Activated CD4-positive, alpha-beta T cell treated with anti-CD3 and anti-CD28 coated beads for 4 hours (primary cell): ENCODE measurements around the gene GRM1.

Experiments used
- DNase-seq, 2 donors: peaks; one replicate each; pipeline ENCODE4 v3.0.0-alpha.2; 2020

GRM1 gene

DNA sequence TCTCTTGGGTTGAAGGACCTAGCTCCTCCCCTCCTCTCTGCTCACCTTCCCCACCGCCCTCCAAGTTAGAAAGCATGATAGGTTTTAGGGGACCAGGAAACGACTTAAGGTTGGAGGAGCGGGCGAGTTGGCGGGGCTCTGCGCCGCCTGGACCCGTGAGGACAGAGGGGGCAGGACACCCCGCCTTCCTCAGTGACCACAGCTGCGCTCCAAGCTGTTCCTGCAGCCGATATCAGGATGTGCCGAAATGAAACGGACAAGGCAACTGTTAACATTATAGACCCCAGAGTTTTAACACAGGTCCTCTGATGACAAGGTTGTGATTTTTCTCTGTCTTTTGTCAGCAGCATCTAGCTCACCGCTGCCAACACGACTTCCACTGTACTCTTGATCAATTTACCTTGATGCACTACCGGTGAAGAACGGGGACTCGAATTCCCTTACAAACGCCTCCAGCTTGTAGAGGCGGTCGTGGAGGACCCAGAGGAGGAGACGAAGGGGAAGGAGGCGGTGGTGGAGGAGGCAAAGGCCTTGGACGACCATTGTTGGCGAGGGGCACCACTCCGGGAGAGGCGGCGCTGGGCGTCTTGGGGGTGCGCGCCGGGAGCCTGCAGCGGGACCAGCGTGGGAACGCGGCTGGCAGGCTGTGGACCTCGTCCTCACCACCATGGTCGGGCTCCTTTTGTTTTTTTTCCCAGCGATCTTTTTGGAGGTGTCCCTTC, at the start of gene GRM1:
GRM1 (plus strand) TSS at position 212 of the 722 bp plus-strand sequence; CDS start at position 668, 456 bp downstream.
- no peak for DNase-seq

DNA sequence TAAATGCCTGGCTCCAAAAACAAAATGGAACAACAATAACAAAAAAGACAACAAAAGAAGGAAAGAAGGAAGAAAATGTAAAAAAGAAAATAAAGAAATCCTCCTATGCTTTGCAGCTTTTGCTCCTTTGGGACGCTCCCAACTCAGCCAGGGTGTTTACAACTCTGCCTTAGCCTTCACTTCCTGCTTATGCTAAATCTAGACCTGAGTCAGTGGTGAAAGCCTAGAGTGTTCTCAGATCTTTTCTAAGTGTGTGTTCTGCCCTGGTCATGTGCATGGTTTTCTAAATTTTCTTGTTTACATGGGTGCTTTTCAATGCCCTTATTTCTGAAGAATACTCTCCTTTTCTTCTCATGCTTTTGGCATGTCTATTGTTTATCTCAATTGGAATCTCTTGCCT, 19.5 kb upstream of the GRM1 start:
- DNase-seq: no peak

- DNase-seq: no peak
Measured at GRCh38 chr6:146014233-146014632, 14.6 kb upstream of the GRM1 start.

- DNase-seq: no peak
Measured at GRCh38 chr6:146017672-146018071, 11.2 kb upstream of the GRM1 start.

DNA sequence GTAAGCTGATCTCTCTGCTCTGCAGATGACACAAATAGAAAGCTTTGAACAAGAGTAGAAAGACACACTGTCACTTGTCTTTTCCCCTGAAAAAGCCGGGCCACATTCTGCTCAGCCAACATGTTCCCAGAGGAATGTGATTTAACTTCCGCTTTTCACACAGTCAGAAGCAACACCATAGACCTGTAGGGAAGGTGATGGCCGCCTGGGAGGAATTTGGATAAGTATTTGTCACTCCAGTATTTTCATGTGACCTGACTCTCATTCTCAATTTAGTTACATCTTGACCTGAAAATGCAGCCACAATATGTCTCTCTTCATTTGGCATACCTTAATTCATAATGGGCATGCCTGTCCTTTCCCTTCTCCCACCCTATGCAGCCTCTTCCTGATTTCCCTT, 2.0 kb upstream of the GRM1 start:
- no peak for DNase-seq

DNA sequence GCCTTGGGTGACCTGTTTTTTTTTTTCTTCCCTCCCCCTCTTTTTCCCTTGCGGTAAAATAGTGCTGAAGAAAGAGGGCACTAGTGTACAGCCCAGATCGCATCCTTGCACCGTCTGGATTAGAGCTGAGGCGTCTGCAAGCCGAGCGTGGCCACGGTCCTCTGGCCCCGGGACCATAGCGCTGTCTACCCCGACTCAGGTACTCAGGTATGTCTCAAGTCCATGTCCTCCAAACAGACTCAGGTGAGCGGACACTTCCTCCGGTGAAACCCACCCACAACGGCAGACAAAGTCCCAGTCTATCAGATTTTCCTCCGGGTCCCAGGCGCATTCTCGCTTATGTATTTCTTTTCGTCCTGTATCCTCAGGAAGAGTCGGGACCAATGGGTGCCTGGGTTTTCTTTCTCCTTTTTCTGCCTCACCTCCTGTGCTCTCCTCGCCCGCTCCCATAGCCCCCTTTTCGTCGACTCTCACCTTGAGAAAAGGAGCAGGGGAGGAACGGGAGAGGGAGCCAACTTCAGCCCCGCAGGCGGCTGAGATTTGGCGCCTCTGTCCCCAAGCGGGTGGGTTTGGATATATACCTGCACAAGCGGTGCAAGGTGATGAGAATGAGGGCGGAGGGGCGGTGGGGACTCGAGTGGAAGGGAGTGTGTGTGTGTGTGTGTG, 1.1 kb upstream of the GRM1 start:
- DNase-seq: no peak

DNA sequence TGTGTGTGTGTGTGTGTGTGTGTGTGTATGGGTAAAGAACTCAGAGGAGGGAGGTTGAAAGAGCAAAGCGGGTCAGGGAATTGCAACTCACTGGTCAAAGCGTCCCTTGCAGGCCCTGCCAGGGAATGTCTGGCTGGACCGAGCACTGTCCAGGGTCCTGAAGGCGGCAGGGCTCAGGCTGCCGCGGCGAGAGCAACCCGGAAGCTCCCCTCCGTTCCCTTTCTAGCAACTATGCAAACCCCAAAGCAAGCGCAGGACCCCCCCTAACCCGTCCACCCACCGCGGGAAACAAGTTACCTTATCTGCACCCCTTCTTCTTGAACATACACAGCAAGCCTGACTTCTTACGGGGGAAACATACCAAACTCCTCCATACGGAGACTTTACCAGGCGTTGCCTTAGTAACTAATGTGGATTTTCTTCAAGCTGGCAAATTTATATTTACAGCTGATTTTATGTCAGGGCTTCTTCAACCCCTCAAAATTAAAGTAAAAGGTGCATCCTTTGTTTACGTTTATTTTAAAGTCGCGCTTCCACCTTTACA, 538 bp upstream of the GRM1 start:
- DNase-seq: peak; percentile 1 to 5

DNA sequence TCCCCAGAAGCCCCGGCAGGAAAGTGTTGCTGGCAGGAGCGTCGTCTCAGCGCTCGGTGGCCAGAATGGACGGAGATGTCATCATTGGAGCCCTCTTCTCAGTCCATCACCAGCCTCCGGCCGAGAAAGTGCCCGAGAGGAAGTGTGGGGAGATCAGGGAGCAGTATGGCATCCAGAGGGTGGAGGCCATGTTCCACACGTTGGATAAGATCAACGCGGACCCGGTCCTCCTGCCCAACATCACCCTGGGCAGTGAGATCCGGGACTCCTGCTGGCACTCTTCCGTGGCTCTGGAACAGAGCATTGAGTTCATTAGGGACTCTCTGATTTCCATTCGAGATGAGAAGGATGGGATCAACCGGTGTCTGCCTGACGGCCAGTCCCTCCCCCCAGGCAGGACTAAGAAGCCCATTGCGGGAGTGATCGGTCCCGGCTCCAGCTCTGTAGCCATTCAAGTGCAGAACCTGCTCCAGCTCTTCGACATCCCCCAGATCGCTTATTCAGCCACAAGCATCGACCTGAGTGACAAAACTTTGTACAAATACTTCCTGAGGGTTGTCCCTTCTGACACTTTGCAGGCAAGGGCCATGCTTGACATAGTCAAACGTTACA, 817 bp downstream of the GRM1 start:
- no peak for DNase-seq

- no peak for DNase-seq
Measured at GRCh38 chr6:146032387-146032786, 3.5 kb downstream of the GRM1 start.

- DNase-seq: no peak
Measured at GRCh38 chr6:146040360-146040759, 11.5 kb downstream of the GRM1 start.

GRCh38 chr6:146041282-146041681, 12.4 kb downstream of the GRM1 start:
- no peak for DNase-seq

DNA sequence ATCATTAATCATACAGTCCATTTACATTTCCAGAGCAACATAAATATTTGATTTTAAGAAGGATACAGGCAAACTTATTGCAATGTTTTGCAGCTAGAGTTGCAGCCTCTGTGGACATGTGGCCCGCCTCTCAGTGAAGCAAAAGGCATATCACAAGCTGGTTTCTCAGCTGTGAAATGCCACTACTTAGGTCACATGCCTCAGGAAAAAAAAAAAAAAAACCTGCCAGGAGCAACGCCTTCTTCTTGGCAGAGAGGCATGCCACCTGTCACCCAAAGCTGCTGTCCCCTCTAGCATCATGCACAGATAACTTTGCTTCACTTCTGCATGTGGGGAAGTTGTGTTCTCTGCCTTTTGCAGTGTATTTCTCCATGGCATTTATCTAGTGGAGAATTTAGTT, 18.5 kb downstream of the GRM1 start:
- no peak for DNase-seq

- no peak for DNase-seq
Measured at GRCh38 chr6:146050168-146050567, 21.3 kb downstream of the GRM1 start.

DNA sequence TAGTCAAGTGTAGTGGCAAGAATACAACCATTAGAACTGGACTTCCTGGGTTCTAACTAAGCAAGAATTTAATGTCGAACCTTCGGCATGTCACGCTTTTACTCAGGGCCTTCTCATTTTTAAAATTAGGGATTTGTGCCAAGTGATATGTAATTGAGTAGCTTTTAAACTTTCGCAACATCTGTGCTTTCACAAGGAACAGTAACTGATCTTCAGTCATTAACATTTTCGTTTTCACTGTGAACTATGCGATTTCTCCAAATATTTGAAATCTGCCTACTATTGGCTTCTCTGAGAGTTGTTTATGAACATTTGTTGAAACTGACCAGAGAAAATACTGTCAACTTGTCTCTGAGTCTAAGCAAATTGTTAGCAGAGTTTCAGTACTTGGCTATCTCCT, 27.6 kb downstream of the GRM1 start:
- DNase-seq: no peak

DNA sequence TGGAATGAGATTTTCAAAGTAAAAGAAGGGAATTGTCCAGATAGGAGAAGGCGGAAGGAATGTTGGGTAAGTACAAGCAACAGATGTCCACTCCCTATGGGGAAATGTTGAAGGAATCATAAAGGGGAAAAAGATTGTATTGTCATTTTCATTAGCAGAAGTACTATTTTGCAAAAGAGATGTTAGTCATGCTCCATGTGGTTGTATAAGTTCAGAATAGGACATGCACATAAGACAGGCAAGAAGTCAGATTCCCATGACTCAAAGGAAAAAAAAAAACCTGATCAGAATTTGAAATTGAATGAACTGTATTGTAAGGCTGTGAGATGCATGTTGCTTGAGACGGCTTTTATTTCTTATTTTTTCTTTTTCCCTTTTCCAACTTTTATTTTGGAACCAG, 36.8 kb downstream of the GRM1 start:
- no peak for DNase-seq

DNA sequence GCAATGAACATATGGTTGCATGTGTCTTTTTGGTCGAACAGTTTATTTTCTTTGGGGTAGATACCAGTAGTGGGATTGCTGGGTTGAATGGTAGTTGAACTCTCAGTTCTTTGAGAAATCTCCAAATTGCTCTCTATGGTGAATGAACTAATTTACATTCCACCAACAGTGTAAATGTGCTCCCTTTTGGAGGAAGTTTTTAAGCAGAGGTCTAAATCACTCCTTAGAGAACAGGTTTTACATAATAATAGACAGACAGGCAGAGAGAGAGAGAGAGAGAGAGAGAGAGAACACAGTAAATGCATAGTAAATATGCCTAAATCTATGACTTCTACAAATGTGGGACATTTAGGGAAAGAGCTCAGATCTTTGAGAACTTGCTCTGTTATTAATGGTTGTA, 37.6 kb downstream of the GRM1 start:
- no peak for DNase-seq

DNA sequence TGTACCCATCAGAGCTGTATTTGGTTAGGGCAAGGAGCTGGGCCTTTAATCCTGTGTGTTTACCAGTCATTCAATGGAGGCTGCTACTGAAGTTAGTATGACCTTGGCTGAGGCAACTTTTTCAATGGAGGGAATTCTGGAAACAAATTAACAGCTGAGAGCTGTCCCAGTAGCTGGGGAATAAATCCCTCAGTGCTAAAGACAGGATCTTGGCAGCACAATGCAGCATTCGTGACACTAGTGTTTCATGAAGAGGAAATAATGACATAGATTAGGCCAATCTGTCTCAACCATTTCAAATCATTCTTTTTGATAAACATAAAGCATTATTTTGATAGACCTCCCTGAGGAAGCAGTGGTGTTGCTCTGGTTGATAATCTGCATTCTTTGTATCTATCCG, 42.9 kb downstream of the GRM1 start:
- DNase-seq: no peak

DNA sequence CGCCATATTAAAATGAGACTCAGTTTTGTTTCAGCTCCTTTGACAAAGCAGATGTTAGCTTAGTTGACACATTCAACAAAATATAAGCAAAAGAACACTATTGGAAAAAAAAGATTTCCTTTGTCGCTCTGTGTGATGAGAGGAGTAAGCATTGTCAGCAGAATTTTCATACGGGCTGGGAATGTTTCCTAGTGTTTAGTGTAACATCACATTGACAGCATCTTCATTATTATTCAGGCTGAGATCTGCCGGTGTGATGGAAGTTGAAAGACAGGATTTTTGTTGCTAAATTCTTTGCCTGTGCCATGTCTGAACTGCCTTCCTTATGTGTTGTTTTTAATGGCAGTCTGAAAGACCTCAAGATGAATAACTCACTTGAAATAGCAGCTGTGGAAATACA, 49.1 kb downstream of the GRM1 start:
- DNase-seq: no peak

DNA sequence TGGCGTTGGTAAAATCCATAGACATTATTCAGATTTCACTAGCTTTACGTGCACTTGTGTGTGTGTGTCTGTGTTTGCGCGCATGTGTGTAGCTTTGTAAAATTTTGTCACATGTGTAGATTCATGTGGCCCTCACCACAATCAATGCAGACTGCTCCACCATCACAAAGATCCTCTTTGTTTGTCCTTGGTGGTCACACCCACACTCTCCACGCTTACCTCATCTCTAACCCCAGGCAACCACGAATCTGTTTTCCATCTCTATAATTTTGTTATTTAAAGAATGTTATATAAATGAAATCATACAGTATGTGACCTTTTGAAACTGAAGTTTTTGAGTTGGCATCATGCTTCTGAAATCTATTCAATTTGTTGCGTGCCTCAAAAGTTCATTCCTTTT, 58.5 kb downstream of the GRM1 start:
- no peak for DNase-seq

DNA sequence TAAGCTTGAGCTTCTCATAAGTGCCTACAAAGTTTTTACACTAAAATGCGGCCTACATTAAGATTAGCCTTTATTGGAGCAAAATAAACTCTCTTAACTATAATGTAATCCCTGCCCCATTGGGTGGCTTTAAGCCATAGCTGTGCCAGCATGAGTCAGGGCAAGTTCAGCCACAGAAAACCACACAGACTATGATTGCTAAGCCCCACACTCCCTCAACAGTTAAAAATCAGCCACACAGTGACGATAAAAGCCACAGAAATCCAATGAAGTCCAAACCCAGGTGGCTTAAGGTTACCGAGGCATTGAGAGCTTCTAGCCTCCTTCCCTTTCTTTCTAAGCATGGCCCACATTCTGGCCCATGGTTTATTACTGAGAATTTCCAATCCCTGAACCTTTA, 61.6 kb downstream of the GRM1 start:
- DNase-seq: no peak

DNA sequence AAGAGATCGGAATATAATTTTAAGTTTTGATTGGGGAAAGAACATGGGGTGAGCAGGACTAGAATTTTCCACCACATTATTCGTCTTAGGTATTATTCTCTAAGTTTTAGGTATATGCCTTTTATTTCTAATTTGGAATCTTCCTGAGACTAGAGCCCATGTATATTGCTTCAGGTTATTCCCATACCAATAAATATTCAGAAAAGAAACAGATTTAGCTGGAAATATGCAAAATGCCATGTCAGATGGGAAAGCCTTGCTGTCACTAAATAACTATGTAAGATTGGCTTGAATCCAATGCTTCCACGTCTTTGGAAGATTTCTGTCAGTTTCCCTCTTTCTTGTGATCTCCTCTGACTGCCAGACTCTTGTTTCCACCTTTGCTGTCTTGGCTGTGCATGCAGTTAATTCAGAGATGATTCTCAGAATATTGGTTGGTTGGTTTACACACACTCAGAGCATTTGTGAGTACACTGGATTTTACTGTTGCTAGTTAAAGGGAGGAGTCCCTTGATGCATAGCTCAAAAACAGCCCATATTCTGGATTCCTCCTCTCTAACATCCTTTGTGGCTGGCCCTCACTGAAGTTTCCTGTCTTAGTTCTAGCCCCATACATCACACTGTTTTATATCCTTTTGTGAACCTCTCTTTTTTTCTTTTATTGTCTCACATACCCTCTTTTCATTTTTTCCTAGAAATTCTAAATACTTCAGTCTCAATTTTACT, 64.3 kb downstream of the GRM1 start:
- DNase-seq: no peak

DNA sequence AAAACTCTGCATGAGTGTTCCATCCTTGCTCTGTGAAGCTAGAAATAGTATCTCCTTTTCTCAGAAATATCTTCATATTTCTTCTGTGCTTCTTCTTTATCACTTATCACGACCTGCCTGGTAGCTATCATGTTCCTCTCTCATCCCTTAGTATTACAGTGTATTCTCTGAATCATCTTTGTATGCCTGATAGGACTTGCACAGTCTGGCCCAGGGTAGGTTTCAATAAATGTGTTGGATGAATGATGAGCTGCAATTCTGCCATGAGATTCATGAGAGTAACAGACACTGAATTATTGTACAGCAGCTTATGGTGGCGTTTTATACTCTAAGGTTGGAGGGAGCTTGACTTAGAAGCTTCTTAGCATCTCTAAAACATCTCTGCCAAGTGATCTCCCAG, 66.6 kb downstream of the GRM1 start:
- no peak for DNase-seq

DNA sequence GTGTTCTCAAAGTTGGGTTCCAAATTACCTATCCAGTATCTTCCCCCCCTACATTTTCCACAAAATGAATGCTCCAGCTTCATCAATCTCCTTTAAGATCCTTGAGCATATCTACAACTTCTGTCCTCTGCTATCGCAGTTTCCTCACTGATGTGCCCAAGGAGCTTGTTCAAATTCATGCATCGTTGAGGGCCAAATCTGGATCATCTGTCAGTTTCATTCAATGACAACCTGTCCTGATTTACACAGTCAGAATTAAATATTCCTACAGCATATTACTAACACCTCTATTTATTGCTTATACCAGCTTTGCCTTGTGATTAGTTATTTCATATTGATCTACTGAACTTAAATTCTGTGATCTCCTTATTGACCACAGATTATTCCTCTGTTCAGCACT, 68.7 kb downstream of the GRM1 start:
- no peak for DNase-seq
